Measurements from ENCODE around the gene SLC4A8. TPM values are rescaled to one million over a fixed set of nuclear protein-coding genes. Genes with fewer than 3 reads are reported as not detected.

The SLC4A8 gene
- total RNA-seq, 1 experiment from 2014 or later: 26.3 TPM

DNA sequence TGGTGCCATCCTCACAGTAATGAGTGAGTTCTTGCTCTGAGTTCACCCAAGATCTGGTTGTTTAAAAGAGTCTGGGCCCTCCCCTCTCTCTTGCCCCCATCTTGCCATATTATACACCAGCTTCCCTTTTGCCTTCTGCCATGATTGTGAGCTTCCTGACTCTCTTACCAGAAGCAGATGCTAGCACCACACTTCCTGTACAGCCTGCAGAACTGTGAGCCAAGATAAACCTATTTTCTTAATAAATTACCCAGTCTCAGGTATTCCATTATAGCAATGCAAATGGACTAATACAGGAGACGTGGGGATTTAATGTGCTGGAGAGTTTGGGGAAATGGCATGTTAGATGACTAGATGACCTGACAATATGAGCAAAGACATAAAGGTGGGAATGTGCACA, 12.8 kb downstream of the SLC4A8 start:
- H3K9ac ChIP-seq (ENCODE audit: extremely low read depth, insufficient read length, low read length): no peak overlapping the region
- no peak overlapping the region for H3K23ac ChIP-seq (ENCODE audit: insufficient read length, low read depth, low read length)
- Mint-ChIP-seq H3K9me3 (no peaks in the 10 kb centered on the region), H3K27ac (no peak overlapping the region), H3K36me3 (ENCODE audit: insufficient read depth in 1 of 3, low read depth in 3 of 3) (no peaks in the 10 kb centered on the region; a peak in 1 of 7 replicates), H3K4me3 (no peak overlapping the region), H3K27me3 (ENCODE audit: low read depth) (no peaks in the 10 kb centered on the region), H3K4me1 (peaks cover 31 to 36% of the 10 kb centered on the region in 2 experiments)
- no peak overlapping the region for H3K14ac ChIP-seq (ENCODE audit: insufficient read depth, low read length)
- H3K4ac ChIP-seq (ENCODE audit: low read depth, low read length): no peak overlapping the region
- H2BK20ac ChIP-seq (ENCODE audit: low read depth, low read length, poor library complexity, severe bottlenecking): no peak overlapping the region
- H3K56ac ChIP-seq (ENCODE audit: insufficient read length, low read depth, low read length): no peak overlapping the region
- H2BK15ac ChIP-seq (ENCODE audit: low read depth, low read length): no peak overlapping the region
- no peak overlapping the region for H2BK120ac ChIP-seq (ENCODE audit: low read depth, low read length, poor library complexity, severe bottlenecking)
- peaks cover 2% of the 10 kb centered on the region; the same call in 1 of the 2 replicates for H3K4me1 ChIP-seq (ENCODE audit: insufficient read depth, low read length)
- TF ChIP-seq, protein P1, sequence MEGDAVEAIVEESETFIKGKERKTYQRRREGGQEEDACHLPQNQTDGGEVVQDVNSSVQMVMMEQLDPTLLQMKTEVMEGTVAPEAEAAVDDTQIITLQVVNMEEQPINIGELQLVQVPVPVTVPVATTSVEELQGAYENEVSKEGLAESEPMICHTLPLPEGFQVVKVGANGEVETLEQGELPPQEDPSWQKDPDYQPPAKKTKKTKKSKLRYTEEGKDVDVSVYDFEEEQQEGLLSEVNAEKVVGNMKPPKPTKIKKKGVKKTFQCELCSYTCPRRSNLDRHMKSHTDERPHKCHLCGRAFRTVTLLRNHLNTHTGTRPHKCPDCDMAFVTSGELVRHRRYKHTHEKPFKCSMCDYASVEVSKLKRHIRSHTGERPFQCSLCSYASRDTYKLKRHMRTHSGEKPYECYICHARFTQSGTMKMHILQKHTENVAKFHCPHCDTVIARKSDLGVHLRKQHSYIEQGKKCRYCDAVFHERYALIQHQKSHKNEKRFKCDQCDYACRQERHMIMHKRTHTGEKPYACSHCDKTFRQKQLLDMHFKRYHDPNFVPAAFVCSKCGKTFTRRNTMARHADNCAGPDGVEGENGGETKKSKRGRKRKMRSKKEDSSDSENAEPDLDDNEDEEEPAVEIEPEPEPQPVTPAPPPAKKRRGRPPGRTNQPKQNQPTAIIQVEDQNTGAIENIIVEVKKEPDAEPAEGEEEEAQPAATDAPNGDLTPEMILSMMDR (conservative IDR thresholded peaks at IDR 0.05): no peak
- no peak overlapping the region for H2BK12ac ChIP-seq (ENCODE audit: insufficient read length, low read depth, low read length)
- no peak overlapping the region for H2AFZ ChIP-seq (ENCODE audit: low read length)
- no CpG with 5 or more reads among the region's 1 CpG for WGBS (ENCODE audit: extremely low coverage, insufficient read length, low lambda C conversion rate)
- H3K23me2 ChIP-seq (ENCODE audit: insufficient read length, low read depth, low read length, poor library complexity, severe bottlenecking): no peaks in the 10 kb centered on the region
- DNase-seq: no peak
- no peak overlapping the region for H4K5ac ChIP-seq (ENCODE audit: insufficient read length, low read depth, low read length)
- H3K27ac ChIP-seq (ENCODE audit: insufficient read length, low read depth, low read length): no peak overlapping the region
- no peak overlapping the region for H4K91ac ChIP-seq (ENCODE audit: insufficient read length, low read depth, low read length)
- H3T11ph ChIP-seq (ENCODE audit: low read length): no peak overlapping the region
- no peaks in the 10 kb centered on the region for H3K27me3 ChIP-seq (ENCODE audit: insufficient read depth, low read length)
- H3K79me1 ChIP-seq (ENCODE audit: insufficient read depth, low read depth, low read length, poor library complexity, severe bottlenecking): no peaks in the 10 kb centered on the region
- H3K4me2 ChIP-seq (ENCODE audit: insufficient read depth, insufficient read length, low read length): no peak overlapping the region
- H3K9me3 ChIP-seq (ENCODE audit: control insufficient read depth, low read depth, low read length): no peaks in the 10 kb centered on the region
- H4K8ac ChIP-seq (replicated peaks; ENCODE audit: insufficient read length, low read depth, low read length): no peak overlapping the region
- H3K18ac ChIP-seq (ENCODE audit: insufficient read length, low read depth, low read length): no peak overlapping the region
- no peak overlapping the region for H2BK5ac ChIP-seq (ENCODE audit: insufficient read length, low read length)
- no peaks in the 10 kb centered on the region for H4K20me1 ChIP-seq (ENCODE audit: control insufficient read depth, insufficient read depth, insufficient read length)
- no peaks in the 10 kb centered on the region for H3K79me2 ChIP-seq (ENCODE audit: insufficient read depth, low read length)
- no peak overlapping the region for H2AK5ac ChIP-seq (ENCODE audit: insufficient read length, low read length)

All from H9 (cell line).